Mammary epithelial cell (primary cell): ENCODE results near the gene RAB43.

Experiments used
- CTCF ChIP-seq, 2 donors: IDR thresholded peaks in 1 of 2; conservative IDR thresholded peaks in 1 of 2; 2 replicates each; pipeline ENCODE4 v1.5.1; 2011 to 2012; ENCODE audit warnings: inconsistent platforms in 2 of 2, low read length in 2 of 2, mild to moderate bottlenecking in 2 of 2, control low read depth in 1 of 2, low read depth in 1 of 2; ENCODE audit not compliant: insufficient read depth in 1 of 2; ENCODE audit errors: extremely low read depth in 1 of 2
- EZH2 ChIP-seq: IDR thresholded peaks from 2 replicates; pipeline ENCODE4 v1.6.1; 2012; ENCODE audit warnings: low read length, inconsistent platforms, borderline replicate concordance

- TF ChIP-seq CTCF (conservative IDR thresholded peaks at IDR 0.05 in 1 of 2, IDR thresholded peaks at IDR 0.05 in 1 of 2; ENCODE audit: extremely low read depth in 1 of 2, insufficient read depth in 1 of 2, low read depth in 1 of 2, low read length in 2 of 2) (no peak), EZH2 (no peak)
Measured at GRCh38 chr3:129070086-129070885, 51.3 kb downstream of the RAB43 start.
